Panc1 (cell line): ENCODE measurements around the gene NUDT22.

Experiments
- CTCF ChIP-seq: fragments of 450-650 bp; IDR thresholded peaks from 2 replicates; pipeline ENCODE4 v1.5.1; 2017; ENCODE audit warnings: mild to moderate bottlenecking
- REST ChIP-seq, 2 experiments: IDR thresholded peaks; 2 replicates each; pipeline ENCODE4 v1.6.1; 2011 to 2012; ENCODE audit warnings: low read depth in 2 of 2, control low read depth in 1 of 2, low read length in 1 of 2, mild to moderate bottlenecking in 1 of 2, moderate library complexity in 1 of 2; ENCODE audit not compliant: insufficient read depth in 1 of 2
- SIN3A ChIP-seq: IDR thresholded peaks from 2 replicates; pipeline ENCODE4 v1.6.1; 2012; ENCODE audit warnings: low read depth, mild to moderate bottlenecking, low read length, moderate library complexity, borderline replicate concordance; ENCODE audit not compliant: insufficient read depth

GRCh38 chr11:64232967-64233315 lies 6.9 kb downstream of the NUDT22 start:
- TF ChIP-seq CTCF (no peak), REST (IDR thresholded peaks at IDR 0.05; ENCODE audit: insufficient read depth in 1 of 2, low read depth in 2 of 2, low read length in 1 of 2) (no peak), SIN3A (no peak)
